Measurements from ENCODE around the gene NUBP2.

NUBP2 gene

GRCh38 chr16:1800701-1801100 lies 17.9 kb downstream of the NUBP2 start:
- Histone ChIP-seq H3K4me1 (ENCODE audit: control insufficient read depth, insufficient read depth, low read length) (no peaks in the 10 kb centered on the region), H3K4me3 (ENCODE audit: low read depth, low read length) (no peak overlapping the region), H3K9me3 (ENCODE audit: control insufficient read depth, insufficient read depth, low read depth, low read length) (no peaks in the 10 kb centered on the region), H3K27ac (ENCODE audit: extremely low read depth, low read depth, low read length) (no peak overlapping the region), H3K36me3 (ENCODE audit: control insufficient read depth in 2 of 2, insufficient read depth in 1 of 2, low read length in 2 of 2) (peaks cover 0 to 5% of the 10 kb centered on the region in 2 experiments; a peak in 2 of 3 replicates)
- ChIA-PET CTCF (no interaction called here), POLR2A (interaction anchor here (1.7 kb wide), 1 partner anchor 18 kb away, joined by 10 read pairs; the partner anchor contains the start of genes NUBP2 and SPSB3)
- TF ChIP-seq ZNF791 (tag by site-specific recombination; IDR thresholded peaks at IDR 0.05) (no peak), ZNF211 (tag by site-specific recombination; IDR thresholded peaks at IDR 0.05; ENCODE audit: low read depth) (no peak), ZBTB11 (tag by site-specific recombination; conservative IDR thresholded peaks at IDR 0.05; ENCODE audit: low read depth) (no peak), ZNF157 (tag by site-specific recombination; IDR thresholded peaks at IDR 0.05) (no peak), ZNF529 (tag by site-specific recombination; IDR thresholded peaks at IDR 0.05; ENCODE audit: insufficient replicate concordance) (no peak), RBAK (tag by site-specific recombination; IDR thresholded peaks at IDR 0.05) (no peak), SETDB1 (IDR thresholded peaks at IDR 0.05; ENCODE audit: insufficient read length, low read length) (no peak), ZNF16 (tag by site-specific recombination; IDR thresholded peaks at IDR 0.05; ENCODE audit: low read depth) (no peak), SP7 (tag by site-specific recombination; IDR thresholded peaks at IDR 0.05) (no peak), ZNF324 (tag by site-specific recombination; IDR thresholded peaks at IDR 0.05) (no peak), ZNF146 (tag by site-specific recombination; IDR thresholded peaks at IDR 0.05) (no peak)

- ChIA-PET CTCF (no interaction called here), POLR2A (no interaction called here)
- Histone ChIP-seq H3K36me3 (ENCODE audit: control insufficient read depth in 2 of 2, insufficient read depth in 1 of 2, low read length in 2 of 2) (peaks cover 21 to 50% of the 10 kb centered on the region in 2 experiments; a peak in 2 of 3 replicates), H3K4me1 (ENCODE audit: control insufficient read depth, insufficient read depth, low read length) (no peaks in the 10 kb centered on the region), H3K27ac (ENCODE audit: extremely low read depth, low read depth, low read length) (no peak overlapping the region), H3K4me3 (ENCODE audit: low read depth, low read length) (no peak overlapping the region), H3K9me3 (ENCODE audit: control insufficient read depth, insufficient read depth, low read depth, low read length) (no peaks in the 10 kb centered on the region)
- TF ChIP-seq FEZF1 (tag by site-specific recombination; IDR thresholded peaks at IDR 0.05) (no peak), KLF16 (tag by site-specific recombination; IDR thresholded peaks at IDR 0.05) (no peak), SALL2 (tag by site-specific recombination; IDR thresholded peaks at IDR 0.05; ENCODE audit: borderline replicate concordance) (no peak), ELK4 (IDR thresholded peaks at IDR 0.05; ENCODE audit: borderline replicate concordance, low read depth, low read length) (no peak), ZNF2 (tag by site-specific recombination; IDR thresholded peaks at IDR 0.05) (no peak), MZF1 (tag by site-specific recombination; IDR thresholded peaks at IDR 0.05; ENCODE audit: borderline replicate concordance) (no peak), ZNF521 (tag by site-specific recombination; IDR thresholded peaks at IDR 0.05) (no peak), ZNF112 (tag by site-specific recombination; IDR thresholded peaks at IDR 0.05) (no peak), ZNF785 (tag by site-specific recombination; IDR thresholded peaks at IDR 0.05) (no peak), ZNF837 (tag by site-specific recombination; IDR thresholded peaks at IDR 0.05) (no peak), ZNF341 (tag by site-specific recombination; IDR thresholded peaks at IDR 0.05; ENCODE audit: low read depth) (no peak)
Measured at GRCh38 chr16:1807626-1808025, 24.9 kb downstream of the NUBP2 start.

All from HEK293 (cell line).